ENCODE results near the gene SDK1. TPM values are rescaled to one million over a fixed set of nuclear protein-coding genes. Genes with fewer than 3 reads are reported as not detected.

SDK1 gene
- total and polyA plus RNA-seq, 2 experiments from 2014 or later, result 2.1 to 10.0 TPM

GRCh38 chr7:3953946-3954345 is 652.9 kb downstream of the SDK1 start (continued):
- TF ChIP-seq ETS1 (IDR thresholded peaks at IDR 0.05) (no peak), STAT1 (IDR thresholded peaks at IDR 0.05; ENCODE audit: unreplicated experiment) (no peak)

GRCh38 chr7:3955026-3955425 is 654.0 kb downstream of the SDK1 start:
- H3K27ac Mint-ChIP-seq, result no peak overlapping the region
- no peaks in the 10 kb centered on the region for H3K9me2 ChIP-seq (ENCODE audit: insufficient read depth)
- no peak for DNase-seq (ENCODE audit: low spot score)
- H3K36me3 Mint-ChIP-seq (ENCODE audit: low read depth), result peaks cover 3% of the 10 kb centered on the region; the same call in 2 of the 3 replicates
- no peaks in the 10 kb centered on the region for H4K20me1 ChIP-seq (replicated peaks; ENCODE audit: insufficient read depth)
- peaks cover 8% of the 10 kb centered on the region for H3K27me3 Mint-ChIP-seq (ENCODE audit: insufficient read depth, low read depth, poor library complexity)
- no peak overlapping the region for H2AFZ ChIP-seq
- TF ChIP-seq CTCF (conservative IDR thresholded peaks at IDR 0.05; ENCODE audit: low read depth in 2 of 2), result no peak
- TF ChIP-seq POLR2AphosphoS5 (IDR thresholded peaks at IDR 0.05; ENCODE audit: low read depth), result no peak
- TF ChIP-seq NANOG (IDR thresholded peaks at IDR 0.05; ENCODE audit: borderline replicate concordance), result no peak
- no peak for TF ChIP-seq EZH2 (IDR thresholded peaks at IDR 0.05; ENCODE audit: low read depth, unreplicated experiment)
- TF ChIP-seq ZNF462 (CRISPR knock-in tag; IDR thresholded peaks at IDR 0.05), result no peak
- no peak for TF ChIP-seq EZH2phosphoT487 (IDR thresholded peaks at IDR 0.05; ENCODE audit: unreplicated experiment)
- no peak for TF ChIP-seq ZNF331 (CRISPR knock-in tag; IDR thresholded peaks at IDR 0.05; ENCODE audit: low read depth)
- no peak for TF ChIP-seq CREB1 (CRISPR knock-in tag; IDR thresholded peaks at IDR 0.05; ENCODE audit: low read depth)
- TF ChIP-seq STAT1 (IDR thresholded peaks at IDR 0.05; ENCODE audit: unreplicated experiment), result no peak
- no peak for TF ChIP-seq ZNF114 (CRISPR knock-in tag; IDR thresholded peaks at IDR 0.05)
- H3K4me2 ChIP-seq, result no peak overlapping the region
- no peak overlapping the region for H3K27ac ChIP-seq (ENCODE audit: low read depth)
- no peaks in the 10 kb centered on the region; the same call in 2 of the 3 replicates for H3K4me1 Mint-ChIP-seq
- H3K4me3 ChIP-seq, result no peak overlapping the region
- no peaks in the 10 kb centered on the region for H3K36me3 ChIP-seq (ENCODE audit: insufficient read depth)
- H3K79me2 ChIP-seq (replicated peaks; ENCODE audit: insufficient read depth), result no peaks in the 10 kb centered on the region
- H3K4me3 Mint-ChIP-seq, result no peak overlapping the region
- H3K4me1 ChIP-seq (ENCODE audit: insufficient read depth), result no peaks in the 10 kb centered on the region
- no peaks in the 10 kb centered on the region for H3F3A ChIP-seq (replicated peaks; ENCODE audit: low read depth)
- H3K27me3 ChIP-seq (ENCODE audit: insufficient read depth), result no peaks in the 10 kb centered on the region
- no peaks in the 10 kb centered on the region for H3K9me3 Mint-ChIP-seq
- no peak for ATAC-seq

All from GM23338 (cell line).